Amygdala (tissue), 56 donors: ENCODE results near the gene SPTSSA.
A peak's percentile ranks its signal among the peaks of the same experiment; 100 is the strongest.

Source experiments
- DNase-seq, 56 donors: peaks; one replicate each; lab custom pipeline; 2025; lab: John Stamatoyannopoulos, UW

The SPTSSA gene

GRCh38 chr14:34474187-34474679 lies 12.2 kb upstream of the SPTSSA start:
- no peak for DNase-seq

GRCh38 chr14:34472706-34473279 lies 10.8 kb upstream of the SPTSSA start:
- DNase-seq, result no peak

GRCh38 chr14:34470319-34470718 lies 8.3 kb upstream of the SPTSSA start:
- no peak for DNase-seq

- DNase-seq, result no peak
Observed at GRCh38 chr14:34466691-34467090, 4.7 kb upstream of the SPTSSA start.

GRCh38 chr14:34465069-34465859 lies 3.2 kb upstream of the SPTSSA start:
- DNase-seq, result peak in 2 of 56 donors; percentile 1

- DNase-seq, result no peak
Observed at GRCh38 chr14:34463598-34463961, 1.5 kb upstream of the SPTSSA start.

- DNase-seq, result peak in 33 of 56 donors; percentile 2 to 63 (median 23)
Observed at GRCh38 chr14:34461334-34462131, 507 bp downstream of the SPTSSA start.

GRCh38 chr14:34460841-34461240 lies 1.2 kb downstream of the SPTSSA start:
- DNase-seq, result no peak

- no peak for DNase-seq
Observed at GRCh38 chr14:34460295-34460694, 1.7 kb downstream of the SPTSSA start.

GRCh38 chr14:34457186-34457585 lies 4.9 kb downstream of the SPTSSA start:
- no peak for DNase-seq

- peak in 2 of 56 donors; percentile 4 to 7 for DNase-seq
Observed at GRCh38 chr14:34453226-34453625, 8.8 kb downstream of the SPTSSA start.

GRCh38 chr14:34452258-34452822 lies 9.7 kb downstream of the SPTSSA start:
- no peak for DNase-seq

- DNase-seq, result no peak
Observed at GRCh38 chr14:34450958-34451357, 11.1 kb downstream of the SPTSSA start.

GRCh38 chr14:34450542-34450915 lies 11.5 kb downstream of the SPTSSA start:
- DNase-seq, result no peak

GRCh38 chr14:34449819-34450541 lies 12.1 kb downstream of the SPTSSA start:
- DNase-seq, result no peak

GRCh38 chr14:34439090-34439489 lies 22.9 kb downstream of the SPTSSA start:
- DNase-seq, result no peak

- no peak for DNase-seq
Observed at GRCh38 chr14:34438438-34438837, 23.6 kb downstream of the SPTSSA start.

- no peak for DNase-seq
Observed at GRCh38 chr14:34437729-34438080, 24.3 kb downstream of the SPTSSA start.

GRCh38 chr14:34436960-34437728 lies 24.9 kb downstream of the SPTSSA start:
- no peak for DNase-seq
